Choroid plexus epithelial cell (primary cell): Measurements from ENCODE around the gene PKDCC.
"Not testable (repeated sequence)": the region's sequence is repeated elsewhere in the genome, so short reads cannot be mapped to it uniquely, and the experiment has no call there.

Experiments
- DNase-seq: peaks from one replicate; pipeline ENCODE4 v3.0.0-alpha.2; 2010; ENCODE audit warnings: low read depth
- H3K4me3 ChIP-seq: 2 replicates; pipeline ENCODE4 v1.5.1; 2011; ENCODE audit warnings: low read depth, mild to moderate bottlenecking, control low read depth, low read length, moderate library complexity
- TF ChIP-seq, protein P1 (sequence below): conservative IDR thresholded peaks from 2 replicates; pipeline ENCODE4 v1.5.1; 2011; ENCODE audit warnings: low read depth, mild to moderate bottlenecking, control low read depth, inconsistent platforms, low read length, moderate library complexity

The PKDCC gene

DNA sequence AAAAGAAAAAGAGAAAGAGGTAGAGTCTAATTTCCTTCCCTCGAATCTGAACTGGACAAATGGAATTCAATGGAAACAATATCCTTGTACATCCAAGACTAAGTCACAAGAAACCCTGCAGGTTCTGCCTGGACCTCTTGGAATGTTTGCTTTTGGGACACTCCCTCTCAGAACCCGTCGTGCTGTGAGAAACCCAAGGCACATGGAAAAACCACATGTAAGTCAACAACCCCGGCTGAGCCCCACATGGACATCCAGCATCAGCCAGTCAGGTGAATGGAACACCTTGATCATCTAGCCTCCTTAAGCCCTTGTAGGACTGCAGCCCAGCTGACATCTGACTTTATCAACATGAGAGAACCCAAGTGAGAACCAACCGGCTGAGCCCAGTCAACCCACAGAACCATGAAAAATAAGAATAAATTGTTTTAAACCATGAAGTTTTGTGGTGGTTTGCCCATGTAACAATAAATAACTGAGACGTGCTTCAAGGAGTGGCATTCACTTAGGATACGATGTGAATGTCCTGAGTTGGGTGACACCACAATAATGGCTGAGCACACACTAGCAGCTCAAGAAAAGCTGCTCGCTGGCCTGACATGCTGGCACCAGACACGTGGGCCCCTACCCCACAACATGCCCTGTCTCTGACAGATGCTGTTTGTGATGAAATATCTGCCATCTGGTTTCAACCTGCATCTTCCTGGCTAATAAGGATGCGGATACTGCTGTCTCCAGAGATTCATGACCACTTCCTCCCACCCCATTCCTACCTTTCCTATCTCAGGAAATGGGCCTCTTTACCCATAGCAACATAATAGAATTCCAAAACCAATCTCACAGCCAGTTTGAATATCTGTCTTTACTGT is 28.8 kb downstream of the PKDCC start:
- DNase-seq = no peak
- no peak overlapping the region for H3K4me3 ChIP-seq
- TF ChIP-seq, protein P1, sequence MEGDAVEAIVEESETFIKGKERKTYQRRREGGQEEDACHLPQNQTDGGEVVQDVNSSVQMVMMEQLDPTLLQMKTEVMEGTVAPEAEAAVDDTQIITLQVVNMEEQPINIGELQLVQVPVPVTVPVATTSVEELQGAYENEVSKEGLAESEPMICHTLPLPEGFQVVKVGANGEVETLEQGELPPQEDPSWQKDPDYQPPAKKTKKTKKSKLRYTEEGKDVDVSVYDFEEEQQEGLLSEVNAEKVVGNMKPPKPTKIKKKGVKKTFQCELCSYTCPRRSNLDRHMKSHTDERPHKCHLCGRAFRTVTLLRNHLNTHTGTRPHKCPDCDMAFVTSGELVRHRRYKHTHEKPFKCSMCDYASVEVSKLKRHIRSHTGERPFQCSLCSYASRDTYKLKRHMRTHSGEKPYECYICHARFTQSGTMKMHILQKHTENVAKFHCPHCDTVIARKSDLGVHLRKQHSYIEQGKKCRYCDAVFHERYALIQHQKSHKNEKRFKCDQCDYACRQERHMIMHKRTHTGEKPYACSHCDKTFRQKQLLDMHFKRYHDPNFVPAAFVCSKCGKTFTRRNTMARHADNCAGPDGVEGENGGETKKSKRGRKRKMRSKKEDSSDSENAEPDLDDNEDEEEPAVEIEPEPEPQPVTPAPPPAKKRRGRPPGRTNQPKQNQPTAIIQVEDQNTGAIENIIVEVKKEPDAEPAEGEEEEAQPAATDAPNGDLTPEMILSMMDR = no peak

DNA sequence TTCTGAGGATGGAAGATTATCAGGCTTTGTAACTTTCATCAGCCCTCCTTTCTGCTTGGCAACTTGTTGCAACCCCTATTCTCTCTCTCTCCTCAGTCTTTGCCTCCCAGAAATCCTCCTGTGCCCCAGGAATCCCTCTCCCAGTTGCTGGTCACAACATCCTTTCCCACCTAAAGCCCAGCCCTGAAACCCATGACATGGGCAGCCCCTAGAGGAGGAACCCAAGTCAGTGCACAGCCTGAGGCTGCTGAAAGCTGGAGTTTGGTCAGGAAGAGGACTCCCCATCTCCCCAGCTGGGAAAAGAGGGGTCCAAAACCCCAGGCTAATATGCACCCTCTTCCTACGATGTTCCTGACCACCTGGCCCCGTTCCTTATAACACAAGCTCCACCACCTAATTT is 29.5 kb downstream of the PKDCC start:
- H3K4me3 ChIP-seq = no peak overlapping the region
- TF ChIP-seq, protein P1 = peak; percentile 49
- DNase-seq = no peak

DNA sequence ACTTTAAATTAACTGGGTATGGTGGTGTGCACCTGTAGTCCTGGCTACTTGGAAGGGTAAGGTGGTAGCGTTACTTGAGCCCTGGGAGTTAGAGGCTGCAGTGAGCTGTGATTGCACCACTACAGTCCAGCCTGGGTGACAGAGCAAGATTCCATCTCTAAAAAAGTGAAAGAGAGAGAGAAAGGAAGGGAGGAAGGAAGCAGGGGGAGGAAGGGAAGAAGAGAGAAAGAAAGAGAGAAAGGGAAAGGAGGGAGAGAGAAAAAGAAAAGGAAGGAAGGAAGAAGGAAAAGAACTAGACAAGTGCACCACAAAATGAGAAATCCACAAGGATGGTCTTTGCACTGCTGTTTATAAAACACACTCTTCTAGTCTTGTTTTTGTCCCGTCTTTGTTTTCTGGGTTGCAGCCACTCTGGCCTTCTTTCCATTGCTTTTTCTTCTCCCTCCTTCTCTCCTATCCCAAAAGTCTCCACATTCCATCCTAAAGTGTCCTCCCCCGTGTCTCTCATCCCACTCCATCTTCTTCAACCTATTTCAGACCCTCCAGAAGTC is 32.0 kb downstream of the PKDCC start:
- H3K4me3 ChIP-seq = no peak overlapping the region
- TF ChIP-seq, protein P1 = no peak
- DNase-seq = no peak

DNA sequence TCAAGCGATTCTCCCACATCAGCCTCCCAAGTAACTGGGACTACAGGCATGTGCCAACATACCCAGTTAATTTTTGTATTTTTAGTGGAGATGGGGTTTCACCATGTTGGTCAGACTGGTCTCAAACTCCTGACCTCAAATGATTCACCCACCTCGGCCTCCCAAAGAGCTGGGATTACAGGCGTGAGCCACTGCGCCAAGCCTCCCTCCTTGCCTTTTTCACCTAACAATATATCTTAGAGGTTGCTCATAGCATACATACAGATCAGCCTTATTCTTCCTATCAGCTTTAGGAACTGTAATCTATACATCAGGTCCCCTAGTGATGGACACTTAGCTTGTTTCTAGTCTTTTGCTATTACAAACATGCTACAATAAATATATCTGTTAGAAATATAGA is 33.3 kb downstream of the PKDCC start:
- H3K4me3 ChIP-seq, DNase-seq: not testable (repeated sequence)

DNA sequence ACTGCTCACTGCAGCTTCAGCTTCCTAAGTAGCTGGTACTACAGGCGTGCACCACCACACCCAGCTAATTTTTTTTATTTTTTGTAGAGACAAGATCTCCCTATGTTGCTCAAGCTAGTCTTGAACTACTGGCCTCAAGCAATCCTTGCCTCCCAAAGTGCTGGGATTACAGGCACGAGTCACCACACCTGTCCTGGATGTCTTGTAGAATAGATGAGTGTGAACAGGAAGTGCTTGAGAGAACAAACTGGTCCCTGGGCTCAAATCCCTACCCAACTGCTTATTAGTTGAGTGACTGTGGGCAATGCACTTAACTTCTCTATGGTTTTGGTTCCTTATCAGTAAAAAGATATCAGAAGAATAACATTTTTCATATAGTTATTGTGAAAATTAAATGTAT is 34.2 kb downstream of the PKDCC start:
- DNase-seq = no peak
- H3K4me3 ChIP-seq = no peak overlapping the region
- TF ChIP-seq, protein P1 = no peak

DNA sequence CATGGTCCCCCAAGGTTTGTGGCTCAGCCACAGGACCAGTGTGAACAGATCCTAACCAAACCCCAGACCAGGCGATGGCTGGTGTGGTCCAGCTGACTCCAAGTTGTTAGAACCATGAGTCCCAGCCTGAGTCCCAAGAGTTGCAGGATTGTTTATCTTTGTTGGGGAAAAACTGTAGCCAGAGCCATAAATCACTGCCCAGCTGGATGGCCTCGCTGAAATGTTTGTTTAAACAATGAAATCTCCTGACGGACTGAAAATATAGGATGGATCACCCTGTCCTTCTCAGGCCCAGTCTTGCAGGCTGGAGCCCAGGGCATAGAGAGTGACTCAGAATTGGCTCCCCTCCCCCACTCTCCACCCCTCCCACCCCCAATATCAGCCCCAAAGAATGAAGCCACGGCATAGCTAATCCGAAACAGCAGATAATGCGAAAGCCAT is 36.4 kb downstream of the PKDCC start:
- no peak overlapping the region for H3K4me3 ChIP-seq
- TF ChIP-seq, protein P1 = no peak
- DNase-seq = peak; percentile 67

DNA sequence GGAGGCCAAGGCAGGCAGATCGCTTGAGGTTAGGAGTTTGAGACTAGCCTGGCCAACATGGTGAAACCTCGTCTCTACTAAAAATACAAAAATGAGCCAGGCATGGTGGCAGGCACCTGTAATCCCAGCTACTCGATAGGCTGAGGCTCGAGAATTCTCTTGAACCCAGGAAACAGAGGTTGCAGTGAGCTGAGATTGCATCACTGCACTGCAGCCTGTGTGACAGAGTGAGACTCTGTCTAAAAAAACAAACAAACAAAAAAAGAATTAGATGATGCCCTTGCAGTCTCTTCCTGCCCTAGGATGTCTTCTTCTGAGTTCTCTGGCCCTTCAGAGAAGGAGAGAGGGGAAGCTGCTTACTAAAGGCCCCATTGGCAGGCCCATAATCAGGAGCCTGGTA is 37.2 kb downstream of the PKDCC start:
- not testable (repeated sequence) for H3K4me3 ChIP-seq, DNase-seq
